ENCODE data around the gene AGPAT2.
A peak's percentile ranks its signal among the peaks of the same experiment; 100 is the strongest.

Gene AGPAT2

DNA sequence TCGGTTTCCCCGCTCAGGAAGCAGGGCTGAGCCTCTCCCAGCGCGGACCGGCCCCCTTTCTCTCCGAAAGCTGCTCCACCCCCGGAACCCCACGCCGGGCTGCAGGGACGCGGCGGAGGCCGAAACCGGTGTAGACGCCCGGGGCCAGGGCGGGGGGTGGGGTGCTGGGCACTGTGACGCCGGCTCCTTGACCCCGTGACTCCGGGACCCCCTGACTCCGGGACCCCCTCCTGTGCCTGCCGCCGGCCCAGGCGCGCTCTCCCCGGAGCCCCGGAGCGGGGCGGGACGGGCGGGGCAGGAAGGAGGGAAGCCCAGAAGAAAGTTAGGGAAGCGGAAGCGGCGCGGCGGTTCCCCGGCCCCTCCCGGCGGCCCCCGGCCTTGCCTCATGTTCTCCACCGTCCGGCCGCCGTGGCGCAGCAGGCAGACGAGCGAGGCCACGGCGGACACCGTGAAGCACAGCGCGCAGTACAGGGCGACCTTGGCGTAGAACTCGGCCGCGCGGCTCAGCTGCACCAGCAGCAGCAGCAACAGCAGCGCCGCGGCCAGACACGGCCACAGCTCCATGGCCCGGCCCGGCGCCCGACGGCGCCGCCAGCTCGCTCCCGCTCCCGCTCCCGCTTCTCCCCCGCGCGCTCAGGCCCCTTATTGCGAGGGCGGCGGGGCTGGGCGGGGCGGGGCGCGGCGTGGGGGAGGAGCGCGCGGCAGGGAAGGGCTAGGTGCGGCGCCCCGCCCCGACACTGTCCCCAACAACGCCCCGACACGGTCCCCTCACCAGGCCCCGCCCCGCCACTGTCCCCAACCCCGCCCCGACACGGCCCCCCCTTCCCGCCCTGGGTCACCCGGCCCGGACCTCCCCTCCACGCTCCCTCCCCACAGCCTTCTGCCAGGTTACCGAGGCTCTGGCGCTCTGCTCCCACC is at the start of gene AGPAT2:
Gene AGPAT2, minus strand, starts transcription at position 664 of the 918 bp plus-strand sequence. Its CDS starts 100 bp downstream, at position 564.
- no peak for DNase-seq (ENCODE audit: low read depth in 2 of 2)

DNA sequence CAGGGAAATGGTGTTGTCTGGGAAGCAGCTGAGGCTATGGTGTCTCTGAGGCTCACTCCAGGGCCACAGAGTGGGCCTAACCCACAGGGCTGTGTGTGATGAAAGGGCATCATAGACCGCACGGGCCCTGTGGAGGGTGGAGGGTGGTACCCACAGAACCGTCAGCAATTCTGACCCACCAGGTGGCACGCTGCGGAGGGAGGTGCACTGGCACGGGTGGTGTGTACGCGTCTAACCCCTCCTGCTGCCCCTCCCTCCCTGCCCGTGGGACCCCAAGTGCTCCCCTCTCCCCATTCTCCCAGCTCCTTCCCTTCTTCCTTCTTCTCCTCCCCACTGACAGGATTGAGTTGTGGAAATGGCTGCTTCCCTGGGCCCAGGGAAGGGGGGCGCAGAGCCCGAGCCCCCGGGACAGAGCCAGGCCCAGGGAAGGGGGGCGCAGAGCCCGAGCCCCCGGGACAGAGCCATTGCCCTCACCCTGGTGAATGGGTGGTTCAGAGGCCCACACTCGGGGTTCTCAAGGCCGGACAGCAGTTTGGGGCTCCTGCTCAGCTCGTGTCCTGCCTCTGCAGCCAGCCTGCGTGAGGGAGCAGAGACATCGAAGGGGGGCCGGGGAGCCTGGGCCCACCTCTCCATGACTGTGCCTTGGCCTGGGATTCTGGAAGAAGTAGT is 48.7 kb upstream of the AGPAT2 start:
- DNase-seq (ENCODE audit: low read depth in 2 of 2) = no peak

DNA sequence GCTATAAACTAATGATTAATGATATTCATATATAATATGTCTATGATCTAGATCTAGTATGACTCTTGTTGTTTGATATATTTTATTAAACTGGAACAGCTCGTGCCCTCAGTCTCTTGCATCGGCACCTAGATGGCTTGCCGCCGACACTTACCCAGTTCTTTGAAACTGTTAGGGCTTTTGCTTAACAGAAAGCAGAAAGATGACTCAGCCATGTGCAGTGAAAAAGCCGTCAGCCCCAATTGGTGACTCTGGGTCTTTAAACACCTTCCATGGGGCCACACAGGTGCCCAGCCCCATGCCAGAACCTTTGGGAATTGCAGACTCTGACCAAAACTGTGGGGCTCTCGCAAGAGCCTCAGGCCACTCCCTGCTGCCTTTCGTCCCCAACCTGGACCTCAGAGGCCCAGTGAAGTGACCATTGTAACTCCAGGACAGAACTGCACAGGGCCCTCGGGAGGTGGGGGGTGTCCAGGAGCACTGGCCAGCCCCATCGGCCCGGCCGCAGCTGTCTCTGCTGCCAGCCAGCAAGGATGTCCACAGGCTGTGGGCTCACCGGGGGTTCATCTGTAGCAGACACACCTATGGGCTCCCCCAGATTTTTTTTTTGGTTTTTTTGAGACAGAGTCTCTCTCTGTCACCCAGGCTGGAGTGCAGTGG is 47.7 kb upstream of the AGPAT2 start:
- no peak for DNase-seq (ENCODE audit: low read depth in 2 of 2)

DNA sequence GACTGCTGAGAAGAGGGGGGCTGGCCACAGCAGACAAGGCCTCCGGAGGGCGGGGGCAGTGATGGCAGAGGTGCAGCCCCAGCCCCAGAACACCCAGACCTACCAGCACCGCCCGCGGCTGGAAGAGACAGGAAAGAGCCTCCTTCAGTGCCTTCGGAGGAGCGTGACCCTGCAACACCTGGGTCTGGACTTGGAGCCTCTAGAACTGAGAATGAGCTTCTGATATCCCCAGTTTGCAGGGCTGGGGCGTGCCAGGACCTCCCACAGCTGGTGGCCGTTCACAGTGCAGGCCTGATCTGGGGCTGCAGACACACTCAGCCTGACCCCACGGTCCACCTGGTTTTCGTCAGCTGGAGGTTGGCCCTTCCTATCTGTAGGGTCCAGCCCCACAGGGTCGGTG is 46.4 kb upstream of the AGPAT2 start:
- no peak for DNase-seq (ENCODE audit: low read depth in 2 of 2)

DNA sequence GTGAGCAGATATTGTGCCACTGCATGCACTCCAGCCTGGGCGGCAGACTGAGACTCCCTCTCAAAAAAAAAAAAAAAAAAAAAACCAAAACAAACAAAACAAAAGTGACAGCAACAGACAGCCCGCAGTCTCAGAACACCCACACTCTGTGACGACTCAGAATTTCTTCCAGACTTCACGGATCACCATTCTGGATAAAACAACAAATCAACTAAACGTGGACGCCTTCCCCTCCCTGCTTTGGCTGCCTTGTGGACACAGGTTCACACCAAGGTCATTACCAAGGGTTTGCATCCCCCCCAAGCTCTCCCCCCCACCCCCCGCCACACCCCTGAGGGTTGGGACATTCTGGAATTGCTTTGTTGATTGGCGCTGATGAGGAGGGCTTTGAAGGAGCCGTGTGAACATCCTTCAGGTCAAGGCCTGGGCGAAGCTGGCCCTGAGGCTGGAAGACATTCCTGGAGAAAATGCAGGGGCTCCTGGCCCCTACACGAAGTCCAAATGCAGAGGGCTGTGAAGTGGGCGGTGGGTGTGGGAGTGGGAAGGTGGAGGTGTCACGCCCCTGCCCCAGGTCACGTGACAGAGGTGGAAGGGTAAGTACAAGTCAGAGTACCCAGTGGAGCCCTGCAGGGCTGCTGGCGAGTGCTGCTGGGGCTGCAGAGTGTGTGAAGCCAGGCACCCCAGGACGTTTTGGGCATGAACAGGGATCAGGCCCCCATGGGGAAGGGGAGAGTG is 45.4 kb upstream of the AGPAT2 start:
- no peak for DNase-seq (ENCODE audit: low read depth in 2 of 2)

DNA sequence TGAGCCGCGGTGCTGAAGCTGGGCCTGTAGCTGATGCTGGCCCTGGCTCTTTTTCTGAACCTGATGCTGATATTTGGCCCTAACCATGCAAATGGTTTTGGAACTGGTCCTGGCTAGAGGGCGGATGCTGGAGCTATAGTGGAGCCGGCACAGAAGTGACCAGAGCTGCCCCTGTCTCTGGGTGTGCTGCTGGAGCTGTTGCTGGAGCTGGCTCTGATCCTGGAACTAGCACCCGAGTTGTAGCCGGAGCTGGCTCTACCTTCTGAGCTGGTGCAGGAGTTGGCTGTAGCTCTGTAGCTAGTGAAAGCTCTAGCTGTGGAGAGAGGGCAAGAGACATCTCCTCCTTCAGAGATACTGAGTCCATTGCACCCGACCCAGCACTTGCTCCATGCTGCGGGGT is 42.7 kb upstream of the AGPAT2 start:
- no peak for DNase-seq (ENCODE audit: low read depth in 2 of 2)

DNA sequence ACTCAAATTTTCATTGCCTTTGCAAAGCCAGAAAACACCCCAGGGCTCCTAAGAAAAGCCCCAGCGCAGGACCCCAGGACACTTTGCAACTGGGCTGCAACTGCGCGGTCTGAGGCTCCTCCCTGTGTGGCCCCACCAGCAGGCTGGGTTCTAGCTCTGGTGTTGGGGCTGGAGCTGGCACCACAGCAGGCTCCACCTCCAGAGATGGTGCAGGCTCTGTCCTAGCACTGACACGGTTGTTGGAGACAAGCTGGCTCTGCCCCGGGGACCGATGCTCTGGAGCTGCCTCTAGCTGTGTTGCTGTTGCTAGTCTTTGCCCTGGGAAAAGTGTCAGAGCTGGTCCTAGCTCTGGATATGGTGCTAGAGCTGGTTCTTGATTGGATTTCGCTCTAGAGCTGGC is 41.9 kb upstream of the AGPAT2 start:
- DNase-seq (ENCODE audit: low read depth in 2 of 2) = no peak

DNA sequence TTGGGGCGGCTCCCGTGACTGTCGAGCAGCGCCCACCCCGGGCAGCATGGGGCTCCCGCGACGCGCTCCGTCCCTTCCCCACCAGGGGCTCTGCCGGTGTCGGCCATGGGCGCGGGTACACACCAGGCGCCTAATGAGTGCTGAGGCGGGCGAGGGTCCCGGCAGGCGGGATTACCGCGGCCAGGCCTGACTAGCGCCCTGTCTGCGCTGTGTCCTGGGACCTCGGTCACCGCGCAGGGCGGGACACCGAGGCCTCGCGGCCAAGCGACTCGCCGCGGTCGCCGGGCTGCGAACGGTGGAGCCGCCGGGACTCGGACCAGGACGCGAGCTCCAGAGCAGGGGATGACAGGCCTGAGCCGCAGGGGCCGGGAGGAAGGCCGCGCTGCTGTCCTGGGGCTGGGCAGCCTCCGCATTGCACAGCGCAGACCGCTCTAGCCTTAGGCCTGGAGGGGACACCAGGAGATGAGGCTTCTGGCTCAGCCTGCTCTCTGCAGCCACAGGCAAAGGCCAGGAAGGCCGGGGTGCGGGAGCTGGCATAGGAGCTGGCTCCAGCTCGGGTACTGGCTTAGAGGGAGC is 41.4 kb upstream of the AGPAT2 start:
- DNase-seq (ENCODE audit: low read depth in 2 of 2) = no peak

DNA sequence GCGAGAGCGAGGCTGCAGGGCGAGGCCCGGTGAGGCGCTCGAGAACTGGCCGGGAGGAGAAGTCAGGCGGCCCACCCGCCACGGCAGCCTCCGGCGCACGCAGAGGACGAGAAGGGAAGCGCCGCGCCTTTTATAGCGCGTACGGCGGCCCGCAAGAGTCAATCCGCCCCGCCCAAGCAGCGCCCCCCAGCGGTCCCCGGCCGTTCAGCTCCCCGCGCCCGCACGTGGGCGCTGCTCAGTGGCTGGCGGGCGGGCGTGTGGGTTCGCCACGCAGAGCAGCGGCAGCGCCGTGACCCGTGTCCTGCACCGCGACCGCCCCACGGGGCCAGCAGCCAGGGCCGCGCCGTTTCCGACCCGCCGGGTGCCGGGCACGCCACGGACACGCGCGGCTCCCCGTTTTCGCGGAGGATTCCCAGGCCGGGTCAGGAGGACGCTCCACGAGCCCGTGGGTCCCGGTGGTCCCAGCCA is 40.9 kb upstream of the AGPAT2 start:
- peak; percentile 74 for DNase-seq (ENCODE audit: low read depth in 2 of 2)

DNA sequence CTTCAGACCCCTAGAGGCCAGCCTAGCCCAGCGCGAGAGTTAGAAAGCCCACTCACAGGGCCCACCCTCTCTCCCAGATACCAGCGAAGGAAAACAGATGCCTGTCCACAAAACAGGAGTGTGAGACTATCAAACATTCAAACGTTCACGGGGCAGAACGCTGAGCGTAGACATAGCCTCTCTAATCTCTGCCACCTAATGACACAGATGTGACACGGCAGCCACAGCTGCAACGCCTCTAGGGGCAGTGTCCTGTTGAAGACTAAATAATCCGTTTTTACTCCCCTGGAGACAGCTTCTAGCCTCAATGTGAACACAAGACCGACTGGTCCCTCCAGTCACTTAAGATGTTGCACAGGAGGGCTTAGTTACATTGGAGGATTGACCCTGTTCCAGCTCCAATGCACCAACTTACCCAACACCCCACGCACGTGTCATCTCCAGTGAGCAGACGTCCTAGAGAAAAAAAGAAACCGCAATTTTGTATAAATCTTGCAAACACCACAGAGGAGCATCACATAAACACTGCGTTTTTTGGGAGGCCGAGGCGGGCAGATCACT is 39.5 kb upstream of the AGPAT2 start:
- no peak for DNase-seq (ENCODE audit: low read depth in 2 of 2)

DNA sequence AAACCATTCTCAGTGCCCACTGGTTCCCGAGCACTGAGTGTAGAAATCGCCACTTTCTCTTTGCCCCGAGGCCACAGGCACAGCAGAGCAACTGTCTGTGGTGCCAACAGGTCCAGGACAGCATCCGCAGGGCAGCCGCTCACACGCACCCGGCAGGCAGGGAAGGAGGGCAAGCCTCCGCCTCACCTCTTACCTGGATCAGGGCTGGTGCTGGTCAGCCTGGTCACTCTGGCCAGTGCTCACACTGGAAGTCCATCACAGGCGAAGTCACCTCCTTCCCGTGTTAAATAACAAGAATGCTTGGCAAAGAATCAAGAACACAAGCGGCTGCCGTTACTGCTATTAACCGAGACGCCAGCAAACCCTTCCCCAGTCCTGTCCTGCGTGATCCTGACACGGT is 38.9 kb upstream of the AGPAT2 start:
- no peak for DNase-seq (ENCODE audit: low read depth in 2 of 2)

DNA sequence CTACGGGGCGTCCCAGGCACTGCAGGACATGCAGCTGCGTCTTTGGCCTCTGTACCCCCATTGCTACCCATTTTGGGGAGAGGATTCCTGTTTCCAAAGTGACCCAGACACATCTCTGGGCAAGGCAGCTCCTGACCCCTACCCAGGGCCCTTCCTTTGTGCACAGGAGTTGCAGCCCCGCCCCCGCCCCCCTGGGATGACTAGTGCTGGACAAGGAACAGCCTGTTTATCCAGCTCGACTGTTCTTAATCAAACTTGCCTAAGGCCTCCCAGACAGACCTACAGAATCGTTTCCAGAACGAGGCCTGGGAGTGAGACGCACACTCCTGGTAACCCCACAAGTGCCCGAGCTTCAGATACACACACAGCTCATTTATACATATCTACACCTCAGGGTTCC is 38.4 kb upstream of the AGPAT2 start:
- DNase-seq (ENCODE audit: low read depth in 2 of 2) = no peak

DNA sequence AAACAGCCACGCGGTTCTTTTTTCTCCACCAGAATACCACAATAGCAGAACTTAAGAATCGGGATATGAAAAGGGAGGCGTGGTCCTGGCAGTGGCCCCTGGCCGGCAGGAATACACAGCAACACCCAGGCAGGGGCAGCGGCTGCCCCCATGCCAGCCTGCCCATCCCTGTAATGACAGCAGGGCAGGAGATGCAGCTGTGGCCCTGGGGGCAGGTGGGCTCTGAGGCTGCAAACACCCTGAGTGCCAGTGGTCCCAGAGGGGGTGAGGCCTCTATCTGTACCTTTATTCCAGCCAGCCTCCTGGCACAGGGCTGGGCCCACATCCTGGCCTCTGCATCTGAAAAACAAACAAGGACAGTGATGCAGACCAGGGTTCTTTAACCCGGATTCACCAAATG is 37.5 kb upstream of the AGPAT2 start:
- no peak for DNase-seq (ENCODE audit: low read depth in 2 of 2)

DNA sequence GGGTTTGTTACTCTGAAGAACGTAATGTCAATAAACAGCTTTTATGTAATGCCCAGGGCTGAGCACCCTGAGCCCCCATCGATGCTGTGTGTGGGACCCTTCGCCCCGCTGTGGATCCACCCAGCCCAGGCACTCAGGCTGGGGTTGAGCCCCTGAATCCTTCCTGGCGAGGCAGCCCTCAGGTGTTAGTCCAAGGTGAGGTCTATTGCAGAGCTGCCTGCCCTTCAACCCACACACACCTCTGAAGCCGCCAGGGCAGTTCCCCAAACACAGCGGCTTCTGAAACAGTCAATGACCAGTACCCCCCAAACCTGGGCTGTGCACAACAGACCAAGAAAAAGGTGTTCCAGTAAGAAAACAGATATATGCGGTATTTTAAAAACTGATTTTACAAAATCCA is 36.7 kb upstream of the AGPAT2 start:
- DNase-seq (ENCODE audit: low read depth in 2 of 2) = no peak

DNA sequence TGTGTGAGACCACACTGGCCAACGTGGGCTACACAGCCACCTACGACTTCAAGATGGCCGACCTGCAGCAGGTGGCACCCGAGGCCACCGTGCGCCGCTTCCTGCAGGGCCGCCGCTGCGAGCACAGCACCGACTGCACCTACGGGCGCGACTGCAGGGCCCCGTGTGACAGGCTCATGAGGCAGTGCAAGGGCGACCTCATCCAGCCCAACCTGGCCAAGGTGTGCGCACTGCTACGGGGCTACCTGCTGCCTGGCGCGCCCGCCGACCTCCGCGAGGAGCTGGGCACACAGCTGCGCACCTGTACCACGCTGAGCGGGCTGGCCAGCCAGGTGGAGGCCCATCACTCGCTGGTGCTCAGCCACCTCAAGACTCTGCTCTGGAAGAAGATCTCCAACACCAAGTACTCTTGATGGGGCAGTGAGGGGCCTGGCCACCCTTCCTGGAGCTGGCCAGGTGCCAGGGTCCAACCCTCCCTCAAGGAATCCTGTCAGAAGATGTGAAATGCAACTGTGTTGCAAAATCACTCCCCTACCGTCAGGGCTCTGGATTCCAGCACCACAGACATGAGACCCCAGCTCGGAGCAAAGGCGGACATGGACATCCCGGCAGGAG is 36.2 kb upstream of the AGPAT2 start:
- DNase-seq (ENCODE audit: low read depth in 2 of 2) = no peak

DNA sequence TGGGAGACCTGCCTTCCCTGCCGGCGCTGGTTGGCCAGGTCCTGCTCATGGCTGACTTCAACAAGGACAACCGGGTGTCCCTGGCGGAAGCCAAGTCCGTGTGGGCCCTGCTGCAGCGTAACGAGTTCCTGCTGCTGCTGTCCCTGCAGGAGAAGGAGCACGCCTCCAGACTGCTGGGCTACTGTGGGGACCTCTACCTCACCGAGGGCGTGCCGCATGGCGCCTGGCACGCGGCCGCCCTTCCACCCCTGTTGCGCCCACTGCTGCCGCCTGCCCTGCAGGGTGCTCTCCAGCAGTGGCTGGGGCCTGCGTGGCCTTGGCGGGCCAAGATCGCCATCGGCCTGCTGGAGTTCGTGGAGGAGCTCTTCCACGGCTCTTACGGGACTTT is 35.7 kb upstream of the AGPAT2 start:
- no peak for DNase-seq (ENCODE audit: low read depth in 2 of 2)

DNA sequence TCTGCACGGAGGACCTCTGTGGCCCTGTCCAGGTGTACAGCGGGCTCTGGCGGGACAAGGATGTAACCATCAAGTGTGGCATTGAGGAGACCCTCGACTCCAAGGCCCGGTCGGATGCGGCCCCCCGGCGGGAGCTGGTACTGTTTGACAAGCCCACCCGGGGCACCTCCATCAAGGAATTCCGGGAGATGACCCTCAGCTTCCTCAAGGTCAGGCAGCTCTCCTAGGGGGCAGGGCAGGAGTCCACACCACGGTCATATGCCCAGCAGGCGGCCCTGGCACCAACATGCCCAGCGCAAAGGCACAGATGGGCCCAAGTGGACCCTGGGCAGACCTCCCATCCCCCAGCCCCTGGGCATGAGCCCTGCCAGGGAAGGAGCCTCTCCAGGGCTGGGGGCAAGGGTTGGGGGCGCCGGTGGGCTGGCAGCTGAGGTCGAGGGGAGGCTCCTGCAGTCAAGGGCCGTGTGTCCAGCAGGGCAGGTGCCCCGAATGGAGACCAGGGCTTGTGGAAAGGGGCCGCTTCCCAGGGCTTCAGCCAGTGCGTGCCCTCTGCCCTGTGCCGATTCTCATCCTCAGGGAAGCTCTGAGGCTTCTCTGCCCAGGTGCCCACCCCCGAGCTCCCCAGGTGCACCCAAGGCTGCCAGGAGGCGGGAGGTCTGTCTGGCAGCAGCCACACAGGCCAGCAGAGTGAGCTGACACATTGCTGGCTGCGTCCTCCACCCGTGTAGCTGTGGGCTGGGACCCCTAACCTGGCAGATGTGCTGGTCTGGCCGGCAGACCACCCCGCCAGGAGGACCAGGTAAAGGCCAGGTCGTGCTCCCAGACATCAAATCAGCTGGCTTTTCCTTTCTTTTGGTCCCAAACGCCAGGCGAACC is 35.1 kb upstream of the AGPAT2 start:
- no peak for DNase-seq (ENCODE audit: low read depth in 2 of 2)

DNA sequence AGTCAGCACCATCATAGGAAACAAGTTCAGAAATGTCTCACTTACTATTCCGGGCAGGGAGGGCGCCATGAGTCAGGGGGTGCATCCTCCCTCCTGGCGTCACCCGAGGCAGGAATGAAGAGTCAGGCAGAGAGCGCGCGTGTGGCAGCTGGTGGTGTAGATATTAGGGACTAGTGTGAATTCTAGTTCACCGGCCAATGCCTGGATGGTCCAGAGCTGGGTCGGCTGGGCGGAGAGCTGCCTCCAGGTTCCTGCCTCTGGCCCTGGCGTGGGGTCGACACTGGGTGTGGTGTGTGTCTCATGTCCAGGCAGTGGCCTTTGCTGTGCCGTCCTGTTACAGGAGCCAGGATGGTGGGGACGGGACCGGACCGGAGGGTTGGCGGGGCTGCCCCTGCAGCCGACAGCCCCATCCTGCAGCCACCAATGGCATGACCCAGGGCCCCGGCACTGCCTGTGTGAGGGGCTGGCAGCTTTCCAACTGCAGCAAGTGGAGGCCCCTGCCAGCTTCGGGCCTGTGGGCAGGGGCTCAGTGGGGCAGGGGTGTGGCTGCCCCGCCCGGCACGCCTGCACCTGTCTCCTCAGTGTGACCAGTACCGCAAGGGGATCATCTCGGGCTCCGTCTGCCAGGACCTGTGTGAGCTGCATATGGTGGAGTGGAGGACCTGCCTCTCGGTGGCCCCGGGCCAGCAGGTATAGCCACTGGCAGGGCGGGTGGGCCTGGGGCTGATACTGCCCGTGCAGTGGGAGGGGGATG is 34.3 kb upstream of the AGPAT2 start:
- no peak for DNase-seq (ENCODE audit: low read depth in 2 of 2)

DNA sequence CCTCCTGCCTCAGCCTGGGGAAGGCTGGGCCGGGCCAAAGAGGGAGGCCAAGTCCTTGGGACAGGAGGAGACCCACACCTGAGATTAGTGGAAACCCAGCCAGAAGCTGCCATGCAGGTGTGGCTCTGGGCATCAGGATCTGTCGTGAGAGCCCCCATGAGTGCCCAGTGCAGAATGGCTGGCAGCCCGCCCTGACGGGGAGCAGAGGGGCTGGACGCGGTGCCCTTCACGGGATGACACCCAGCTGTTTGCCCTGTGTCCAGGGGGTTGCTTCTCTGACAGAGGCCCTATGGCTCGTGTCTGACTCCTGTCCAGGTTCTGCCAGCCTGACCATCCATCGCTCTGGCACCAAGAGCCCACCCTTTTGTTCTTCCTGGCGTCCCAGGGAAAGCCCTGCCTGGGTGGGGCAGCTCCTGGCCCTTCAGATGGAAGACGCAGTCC is 33.7 kb upstream of the AGPAT2 start:
- no peak for DNase-seq (ENCODE audit: low read depth in 2 of 2)

Data from fibroblast of skin of left quadriceps (primary cell).